Left renal cortex interstitium (tissue), 4 donors: ENCODE measurements around the gene GPR55. TPM values are rescaled to one million over a fixed set of nuclear protein-coding genes. Genes with fewer than 3 reads are reported as not detected.

ENCODE experiments used
- DNase-seq, 4 donors: peaks; one replicate each; pipeline ENCODE4 v3.0.0-alpha.2; 2013; ENCODE audit warnings: low read depth in 4 of 4, low spot score in 2 of 4, missing footprints in 1 of 4
- polyA plus RNA-seq, 4 donors: library from polyadenylated mRNA; unstranded; fragments of 120-200 nt; gene quantifications; one replicate each; pipeline ENCODE4 v1.2.1, GENCODE V29; 2013; ENCODE audit not compliant: insufficient read length in 4 of 4

Gene GPR55
- polyA plus RNA-seq, 4 donors, result 0.18 to 0.44 (median 0.23) TPM

DNA sequence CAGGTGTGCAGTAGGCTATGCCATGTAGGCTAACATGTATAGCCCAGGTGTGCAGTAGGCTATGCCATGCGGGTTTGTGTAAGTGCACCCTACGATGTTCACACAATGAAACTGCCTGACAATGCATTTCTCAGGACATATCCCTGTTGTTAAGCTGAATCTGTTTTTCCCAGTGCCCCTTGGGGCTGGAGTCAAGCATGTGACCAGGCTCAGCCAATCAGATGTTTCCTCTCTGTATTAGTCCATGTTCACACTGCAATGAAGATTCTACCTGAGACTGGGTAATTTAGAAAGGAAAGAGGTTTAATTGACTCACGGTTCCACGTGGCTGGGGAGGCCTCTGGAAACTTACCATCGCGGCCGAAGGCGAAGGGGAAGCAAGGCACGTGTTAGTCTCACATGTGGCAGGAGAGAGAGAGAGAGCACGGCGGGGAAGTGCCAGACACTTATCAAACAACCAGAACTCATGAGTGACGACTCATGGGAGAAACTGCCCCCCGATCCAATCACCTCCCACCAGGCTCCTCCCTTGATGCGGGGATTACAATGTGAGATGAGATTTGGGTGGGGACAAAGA, 36.1 kb downstream of the GPR55 start:
- DNase-seq, result no peak

DNA sequence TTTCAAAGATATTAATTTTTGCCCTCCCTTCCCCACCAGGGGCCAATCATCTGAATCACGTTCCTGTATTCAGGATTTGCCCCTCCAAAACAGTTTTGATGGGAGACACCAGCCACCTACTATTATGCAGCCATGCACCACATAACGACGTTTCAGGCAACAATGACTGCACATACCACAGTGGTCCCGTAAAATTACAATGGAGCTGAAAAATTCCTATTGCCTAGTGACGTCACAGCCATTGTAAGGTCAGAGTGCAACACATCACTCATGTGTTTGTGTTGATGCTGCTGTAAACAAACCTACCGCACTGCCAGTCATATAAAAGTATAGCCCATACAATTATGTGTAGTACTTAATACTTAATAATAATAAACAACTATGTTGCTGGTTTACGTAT, 37.7 kb downstream of the GPR55 start:
- no peak for DNase-seq

DNA sequence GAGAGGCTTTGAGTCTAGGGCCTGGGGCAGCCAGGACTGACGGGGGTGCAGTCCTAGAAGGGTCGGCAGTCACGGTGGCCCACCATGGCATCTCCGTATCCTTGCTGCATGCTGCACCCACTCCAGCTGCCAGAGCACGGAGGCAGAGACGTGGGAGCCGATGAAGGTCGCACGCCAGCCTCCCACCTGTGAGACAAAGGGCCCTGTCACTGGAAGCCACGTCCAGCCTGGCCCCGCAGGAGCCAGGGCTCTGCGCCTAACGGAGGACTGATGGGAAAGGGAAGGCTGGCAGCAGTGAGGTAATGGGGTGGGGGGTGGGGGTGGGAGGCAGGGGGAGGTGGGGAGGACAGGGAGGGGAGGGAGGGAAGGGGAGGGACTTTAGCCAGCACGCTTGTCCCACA, 38.4 kb downstream of the GPR55 start:
- DNase-seq, result no peak

DNA sequence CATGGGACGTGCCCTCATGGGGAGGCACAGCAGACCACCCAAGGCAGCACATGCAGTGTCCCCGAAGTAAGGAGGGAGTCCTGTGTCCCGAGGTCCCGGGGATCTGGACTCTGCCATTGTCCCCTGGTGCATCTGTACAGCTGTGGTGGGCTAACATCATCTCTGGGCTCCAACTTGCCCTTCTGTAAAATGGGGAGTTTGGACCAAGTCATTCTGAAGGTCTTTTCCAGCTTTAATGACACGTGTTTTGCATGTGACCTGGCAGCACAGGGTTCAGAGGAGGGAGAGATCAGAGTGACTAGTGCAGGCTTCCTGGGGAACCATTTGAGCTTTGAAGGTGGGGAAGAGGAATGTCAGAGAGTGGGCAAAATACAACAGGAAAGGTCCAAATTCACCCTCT, 38.8 kb downstream of the GPR55 start:
- DNase-seq, result no peak

DNA sequence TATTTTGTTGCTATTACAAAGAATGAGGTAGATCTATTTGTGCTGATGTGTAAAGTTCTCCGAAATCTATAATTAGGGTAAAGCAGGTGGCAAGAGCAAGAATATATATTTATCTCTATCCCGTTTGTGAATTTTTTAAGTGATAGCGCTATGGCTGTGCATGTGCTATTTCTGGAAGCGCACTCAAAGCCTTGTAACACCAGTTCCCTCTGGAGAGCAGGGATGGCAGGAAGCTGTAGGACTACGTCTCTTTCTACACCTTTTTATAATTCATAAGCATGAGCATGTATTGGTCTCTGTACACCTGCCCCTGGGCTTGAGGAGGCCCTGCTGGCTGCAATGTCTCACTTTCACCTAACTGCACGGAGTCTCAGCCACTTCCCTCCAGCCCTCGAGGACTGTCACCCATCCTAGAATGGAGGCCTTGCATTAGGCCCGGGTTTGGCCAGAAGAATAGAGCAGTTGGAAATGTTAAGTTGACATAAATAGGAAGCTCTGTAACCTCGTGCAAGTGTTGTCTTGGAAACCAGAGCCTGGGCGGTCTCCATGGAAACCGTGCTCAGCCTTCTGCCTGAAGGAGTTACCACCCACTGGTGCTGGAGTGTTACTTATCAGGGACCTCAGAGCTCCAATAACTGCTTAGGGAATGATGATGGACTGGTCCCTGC, 39.4 kb downstream of the GPR55 start:
- DNase-seq, result no peak

DNA sequence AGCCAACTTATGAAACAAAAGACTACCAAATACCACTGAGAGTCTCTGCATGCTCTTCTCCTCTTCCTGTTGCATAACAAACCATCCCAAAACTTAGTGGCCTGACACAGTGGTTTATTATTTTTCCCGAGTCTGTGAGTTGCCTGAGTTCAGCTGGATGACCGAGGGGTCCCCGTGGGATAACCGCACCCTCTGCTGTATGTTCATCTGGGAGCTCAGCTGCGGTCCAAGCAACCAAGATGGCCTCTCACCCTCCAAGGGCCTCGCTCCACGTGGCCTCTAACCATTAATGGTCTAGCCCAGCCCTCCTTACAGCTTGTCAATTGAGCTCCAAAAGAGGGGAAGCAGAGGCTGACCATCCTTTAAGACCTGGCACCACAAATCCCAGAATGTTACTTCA, 43.2 kb downstream of the GPR55 start:
- DNase-seq, result no peak

DNA sequence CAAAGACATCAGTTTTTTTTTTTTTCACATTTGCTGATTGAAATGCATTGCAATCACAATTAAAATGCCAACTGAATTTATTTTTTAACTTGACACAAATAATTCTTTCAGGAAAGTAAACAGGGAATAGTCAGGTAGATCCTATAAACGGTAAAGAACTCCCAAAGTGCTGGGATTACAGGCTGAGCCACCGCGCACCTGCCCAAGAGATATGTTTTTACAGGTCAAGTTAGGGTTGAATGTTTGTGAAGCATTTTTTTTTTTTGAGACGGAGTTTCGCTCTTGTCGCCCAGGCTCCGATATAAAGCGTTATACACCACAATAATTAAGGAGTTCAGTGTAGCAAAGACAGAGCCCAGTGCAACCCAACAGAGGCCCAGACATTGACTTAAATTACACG, 45.2 kb downstream of the GPR55 start:
- DNase-seq, result no peak

DNA sequence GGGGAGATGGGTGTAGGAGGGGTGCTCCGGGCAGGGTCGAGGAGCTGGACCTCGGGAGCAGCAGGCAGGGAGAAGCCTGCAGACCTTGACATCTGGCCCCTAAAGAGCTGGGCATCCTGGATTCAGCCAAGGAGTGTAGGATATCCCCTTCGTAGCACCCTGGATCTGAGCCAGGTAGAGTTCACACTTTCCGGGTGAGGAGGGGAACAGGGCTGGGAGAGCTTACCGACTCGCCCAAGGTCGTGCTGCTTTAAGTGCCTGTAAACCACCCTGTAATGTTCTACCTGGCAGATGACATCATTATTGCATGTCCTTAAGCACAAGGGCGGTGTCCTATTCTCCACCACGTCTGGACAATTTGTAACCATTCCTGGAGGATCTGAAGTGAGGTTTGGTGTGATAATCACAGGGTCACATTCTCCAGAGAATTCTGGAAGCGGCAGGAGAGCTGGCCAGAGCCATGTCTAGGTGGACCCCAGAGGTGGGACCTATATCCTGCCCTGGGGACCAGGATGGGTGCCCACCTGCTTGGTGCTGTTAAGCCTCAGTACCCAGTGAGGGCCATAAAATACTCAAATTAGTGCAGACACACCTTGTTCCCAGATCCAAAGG, 45.7 kb downstream of the GPR55 start:
- DNase-seq, result no peak

DNA sequence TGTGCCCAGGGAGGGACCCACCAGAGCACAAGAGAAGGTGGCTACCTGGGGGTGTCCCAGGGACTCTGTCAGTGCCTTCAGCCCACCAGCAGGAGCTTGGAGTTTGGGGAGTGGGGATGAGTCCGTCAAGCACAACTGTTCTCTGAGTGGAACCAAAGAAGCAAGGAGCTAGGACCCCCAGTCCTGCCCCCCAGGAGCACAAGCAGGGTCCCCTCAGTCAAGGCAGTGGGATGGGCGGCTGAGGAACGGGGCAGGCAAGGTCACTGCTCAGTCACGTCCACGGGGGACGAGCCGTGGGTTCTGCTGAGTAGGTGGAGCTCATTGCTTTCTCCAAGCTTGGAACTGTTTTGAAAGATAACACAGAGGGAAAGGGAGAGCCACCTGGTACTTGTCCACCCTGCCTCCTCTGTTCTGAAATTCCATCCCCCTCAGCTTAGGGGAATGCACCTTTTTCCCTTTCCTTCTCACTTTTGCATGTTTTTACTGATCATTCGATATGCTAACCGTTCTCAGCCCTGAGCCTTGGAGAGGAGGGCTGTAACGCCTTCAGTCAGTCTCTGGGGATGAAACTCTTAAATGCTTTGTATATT, 46.3 kb downstream of the GPR55 start:
- DNase-seq, result no peak

DNA sequence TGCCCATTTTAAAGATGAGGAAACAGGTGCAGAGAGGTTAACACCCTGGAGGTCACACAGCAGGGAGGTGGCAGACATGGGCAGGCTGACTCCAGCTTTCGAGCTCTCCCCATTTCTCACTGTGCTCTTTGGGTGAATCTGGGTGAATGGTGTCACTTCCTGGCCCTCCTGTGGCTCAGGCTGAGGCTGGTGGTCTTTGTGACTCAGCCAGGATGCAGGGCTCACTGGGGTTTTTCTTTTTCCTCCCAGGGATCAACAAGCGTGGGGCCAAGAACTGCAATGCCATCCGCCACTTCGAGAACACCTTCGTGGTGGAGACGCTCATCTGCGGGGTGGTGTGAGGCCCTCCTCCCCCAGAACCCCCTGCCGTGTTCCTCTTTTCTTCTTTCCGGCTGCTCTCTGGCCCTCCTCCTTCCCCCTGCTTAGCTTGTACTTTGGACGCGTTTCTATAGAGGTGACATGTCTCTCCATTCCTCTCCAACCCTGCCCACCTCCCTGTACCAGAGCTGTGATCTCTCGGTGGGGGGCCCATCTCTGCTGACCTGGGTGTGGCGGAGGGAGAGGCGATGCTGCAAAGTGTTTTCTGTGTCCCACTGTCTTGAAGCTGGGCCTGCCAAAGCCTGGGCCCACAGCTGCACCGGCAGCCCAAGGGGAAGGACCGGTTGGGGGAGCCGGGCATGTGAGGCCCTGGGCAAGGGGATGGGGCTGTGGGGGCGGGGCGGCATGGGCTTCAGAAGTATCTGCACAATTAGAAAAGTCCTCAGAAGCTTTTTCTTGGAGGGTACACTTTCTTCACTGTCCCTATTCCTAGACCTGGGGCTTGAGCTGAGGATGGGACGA, 47.1 kb downstream of the GPR55 start:
- no peak for DNase-seq

DNA sequence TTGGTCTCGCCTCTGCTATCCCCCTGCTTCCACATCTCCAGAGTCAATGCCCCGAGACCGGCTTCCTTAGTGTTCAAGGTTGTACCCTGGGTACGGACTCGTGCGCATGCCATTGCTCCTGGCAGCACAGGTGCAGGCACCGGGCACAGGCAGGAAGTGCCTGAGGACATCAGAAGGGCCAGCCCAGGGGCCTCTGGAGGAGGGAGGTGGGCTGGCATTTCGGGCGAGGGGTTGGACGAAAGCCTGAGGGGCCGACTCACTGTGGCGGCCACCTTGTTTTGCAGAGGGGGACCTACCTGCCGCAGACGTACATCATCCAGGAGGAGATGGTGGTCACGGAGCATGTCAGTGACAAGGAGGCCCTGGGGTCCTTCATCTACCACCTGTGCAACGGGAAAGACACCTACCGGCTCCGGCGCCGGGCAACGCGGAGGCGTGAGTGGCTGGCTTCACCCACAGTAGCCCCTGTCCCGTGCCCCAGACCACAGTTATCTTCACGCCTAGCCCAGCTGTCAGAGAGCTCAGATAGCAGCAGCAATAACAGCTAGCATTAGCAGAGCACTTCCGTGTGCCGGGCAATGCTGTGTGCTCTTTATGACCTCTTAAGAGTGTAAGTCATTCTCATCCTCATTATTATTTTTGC, 47.8 kb downstream of the GPR55 start:
- no peak for DNase-seq

DNA sequence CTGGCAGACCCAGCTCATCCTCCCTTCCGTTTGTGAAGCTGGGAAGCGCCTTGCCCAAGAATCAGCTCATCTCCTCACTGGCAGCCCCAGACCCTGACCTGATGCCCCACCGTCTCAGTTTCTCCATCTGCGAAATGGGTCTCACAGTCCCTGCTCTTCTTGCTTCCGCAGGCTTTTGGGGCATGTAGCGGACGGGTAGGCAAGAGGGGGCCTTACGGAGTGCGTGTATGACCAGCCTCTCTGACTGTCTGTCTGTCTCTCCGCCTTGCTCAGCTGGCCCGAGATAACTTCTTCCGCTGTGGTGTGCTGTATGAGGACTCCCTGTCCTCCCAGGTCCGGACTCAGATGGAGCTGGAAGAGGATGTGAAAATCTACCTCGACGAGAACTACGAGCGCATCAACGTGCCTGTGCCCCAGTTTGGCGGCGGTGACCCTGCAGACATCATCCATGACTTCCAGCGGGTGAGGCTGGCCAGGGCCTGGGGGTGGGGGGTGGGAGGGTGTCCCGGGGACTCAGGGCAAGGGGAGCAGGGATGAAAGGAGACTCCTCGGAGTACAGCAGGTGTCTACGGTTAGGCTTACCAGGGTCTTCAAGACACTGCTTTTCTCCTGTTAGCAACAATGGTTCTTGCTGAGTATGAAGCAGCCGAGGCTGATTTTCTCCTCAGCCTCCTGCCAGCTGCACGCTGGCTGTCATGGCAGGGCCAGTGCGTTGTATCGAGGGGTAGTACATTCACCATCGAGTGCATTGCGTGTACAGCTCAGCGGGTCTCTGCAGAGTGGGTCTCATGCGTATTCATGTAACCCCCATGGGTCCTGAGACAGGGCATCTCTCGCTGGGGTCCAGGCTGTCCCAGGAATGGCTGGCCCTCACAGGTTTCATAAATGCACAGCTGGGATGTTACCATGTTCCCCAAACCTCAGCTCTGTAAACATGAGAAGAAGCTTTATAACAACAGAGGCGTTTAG, 49.4 kb downstream of the GPR55 start:
- DNase-seq, result no peak

DNA sequence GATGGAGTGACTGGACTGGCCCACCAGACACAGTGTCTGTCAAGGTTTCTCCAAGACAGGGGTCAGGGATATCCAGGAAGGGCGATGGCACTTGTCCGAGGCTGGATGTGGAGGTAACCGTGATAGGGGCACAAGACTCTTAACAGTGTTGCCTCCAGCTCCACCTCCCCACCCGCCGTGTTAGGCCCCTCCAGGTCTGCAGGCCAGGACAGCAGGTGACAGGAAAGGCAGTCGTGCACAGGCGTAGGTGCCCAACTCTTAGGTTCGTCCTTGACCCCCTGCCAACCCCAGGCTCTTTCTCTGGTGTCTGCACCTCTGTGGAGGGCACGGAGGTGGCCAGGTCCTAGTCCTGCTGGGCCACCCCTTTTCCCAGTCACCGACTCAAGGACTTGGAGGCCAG, 50.2 kb downstream of the GPR55 start:
- DNase-seq, result no peak

DNA sequence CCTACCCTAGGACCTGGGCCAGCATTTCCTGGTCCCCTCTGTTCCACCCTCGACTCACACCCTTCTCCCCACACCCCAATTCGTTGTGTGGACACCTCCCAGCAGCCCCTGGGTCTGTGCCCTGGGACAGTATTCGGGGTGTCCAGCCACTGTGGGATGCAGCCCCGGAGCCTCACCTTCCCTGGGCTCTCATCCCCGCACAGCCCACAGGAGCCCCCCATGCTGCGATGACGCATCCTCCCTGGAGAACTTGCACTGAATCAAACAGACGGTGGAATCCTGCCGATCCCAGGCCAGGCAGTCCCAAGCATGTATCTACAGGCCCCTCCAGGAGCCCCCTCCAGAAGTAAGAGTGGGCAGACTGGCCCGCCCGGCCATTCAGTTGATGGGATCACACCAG, 50.6 kb downstream of the GPR55 start:
- DNase-seq, result no peak

DNA sequence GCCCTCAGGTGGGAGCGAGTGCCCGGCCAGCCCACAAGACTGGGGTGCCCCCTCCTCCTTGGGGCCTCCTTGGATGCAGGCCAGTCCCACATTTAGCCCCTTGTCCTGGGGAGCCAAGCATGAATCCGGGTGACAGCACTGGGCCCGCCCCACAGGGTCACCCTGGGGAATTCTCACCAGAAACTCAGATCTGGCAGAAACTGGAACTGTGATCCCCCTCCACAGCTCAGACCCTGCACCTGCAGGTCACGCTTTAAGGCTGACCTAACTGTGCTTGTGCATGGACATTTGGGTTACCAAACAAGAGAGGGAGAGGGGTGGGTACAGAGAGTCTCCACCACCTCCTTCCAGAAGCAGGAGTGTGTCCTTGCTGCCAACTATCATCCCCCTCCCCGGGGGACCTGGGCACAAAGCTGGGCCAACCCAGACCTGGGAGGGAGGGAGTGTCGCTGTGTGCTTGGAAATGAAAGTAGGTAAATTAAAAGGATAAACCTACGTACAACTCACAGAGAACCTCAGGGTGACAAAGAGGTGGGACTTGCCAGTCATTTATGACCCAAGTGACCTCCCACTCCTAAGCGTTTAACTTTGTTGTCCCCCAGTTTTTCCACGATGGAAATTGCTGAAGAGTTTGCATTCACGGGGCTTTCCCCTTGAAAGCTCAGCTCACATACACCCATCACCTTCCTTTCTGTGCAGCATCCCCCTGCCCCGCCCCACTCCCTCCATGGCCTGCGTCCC, 51.2 kb downstream of the GPR55 start:
- no peak for DNase-seq

DNA sequence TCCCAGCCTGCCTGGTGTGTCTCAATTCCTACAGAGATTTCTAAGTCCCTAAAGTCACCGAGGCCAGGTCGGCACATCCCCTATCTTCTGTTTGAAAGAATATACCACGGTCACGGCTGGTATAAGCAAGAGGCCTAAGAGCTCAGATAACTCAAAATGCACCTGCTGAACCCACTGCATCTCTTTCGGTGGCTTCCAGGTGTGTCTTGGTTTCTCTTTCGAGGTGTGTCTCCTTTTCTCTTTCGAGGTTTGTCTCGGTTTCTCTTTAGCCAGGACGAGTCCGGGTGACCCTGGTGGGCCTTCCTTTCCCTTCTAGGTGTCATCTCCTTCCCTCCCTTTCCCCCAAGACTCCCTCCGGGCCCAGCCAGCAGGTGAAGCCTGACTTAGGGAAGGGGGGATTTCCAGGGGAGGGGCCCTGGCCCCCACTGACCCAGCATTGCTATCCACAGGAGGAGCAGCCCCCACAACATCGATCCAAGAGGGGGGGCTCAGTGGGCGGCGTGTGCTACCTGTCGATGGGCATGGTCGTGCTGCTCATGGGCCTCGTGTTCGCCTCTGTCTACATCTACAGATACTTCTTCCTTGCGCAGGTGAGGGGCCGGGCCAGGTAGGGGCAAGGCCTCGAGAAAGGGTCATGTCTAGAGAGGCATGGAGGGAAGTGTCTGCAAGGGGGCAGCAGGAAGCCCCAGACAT, 51.9 kb downstream of the GPR55 start:
- DNase-seq, result no peak

DNA sequence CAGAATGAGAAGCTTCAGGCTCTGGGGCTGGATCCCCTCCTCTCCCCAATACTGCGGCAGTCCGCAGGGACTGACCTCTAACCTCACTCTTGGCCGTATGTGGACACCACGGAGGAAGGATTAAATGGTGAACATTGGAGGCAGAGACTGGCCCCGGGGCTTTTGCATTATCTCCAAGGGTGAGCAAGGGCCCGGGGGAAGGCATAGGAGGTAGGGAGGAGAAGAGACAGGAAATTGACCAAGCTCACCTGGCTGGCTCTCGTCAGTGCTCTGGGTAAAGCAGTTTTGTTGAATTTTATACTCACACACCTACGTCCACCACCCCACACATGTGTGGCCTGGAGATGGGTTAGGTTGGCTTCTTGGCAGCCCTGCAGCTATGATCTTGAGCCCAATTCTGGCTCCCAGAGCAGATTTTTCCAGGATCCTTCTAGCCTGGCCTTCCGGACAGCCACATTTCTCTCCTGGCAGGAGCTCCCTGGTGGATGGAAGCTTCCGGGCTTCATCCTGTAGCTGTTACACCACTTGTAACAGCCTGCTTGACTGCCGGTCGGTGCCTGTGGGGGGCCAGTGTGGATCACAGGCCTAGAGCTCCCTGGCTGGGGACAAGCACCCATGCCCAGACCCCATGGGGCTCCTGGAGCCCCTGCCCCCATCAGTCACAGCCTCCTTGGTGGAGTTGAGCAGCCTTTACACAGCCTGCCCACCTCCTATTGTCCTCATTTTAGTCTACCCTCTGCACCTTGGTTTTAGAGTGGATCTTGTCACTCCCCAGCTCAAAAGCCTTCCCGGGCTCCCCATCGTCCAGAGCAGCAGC, 52.7 kb downstream of the GPR55 start:
- DNase-seq, result no peak
